GM18502 (cell line): ENCODE data around the gene ARID1B.

Experiments
- ATAC-seq: cut with Tn5 transposase; IDR thresholded peaks from one replicate; pipeline ENCODE4 v1.9.1; 2021; ENCODE audit warnings: mild to moderate bottlenecking; ENCODE audit not compliant: unreplicated experiment, poor library complexity

Gene ARID1B

DNA sequence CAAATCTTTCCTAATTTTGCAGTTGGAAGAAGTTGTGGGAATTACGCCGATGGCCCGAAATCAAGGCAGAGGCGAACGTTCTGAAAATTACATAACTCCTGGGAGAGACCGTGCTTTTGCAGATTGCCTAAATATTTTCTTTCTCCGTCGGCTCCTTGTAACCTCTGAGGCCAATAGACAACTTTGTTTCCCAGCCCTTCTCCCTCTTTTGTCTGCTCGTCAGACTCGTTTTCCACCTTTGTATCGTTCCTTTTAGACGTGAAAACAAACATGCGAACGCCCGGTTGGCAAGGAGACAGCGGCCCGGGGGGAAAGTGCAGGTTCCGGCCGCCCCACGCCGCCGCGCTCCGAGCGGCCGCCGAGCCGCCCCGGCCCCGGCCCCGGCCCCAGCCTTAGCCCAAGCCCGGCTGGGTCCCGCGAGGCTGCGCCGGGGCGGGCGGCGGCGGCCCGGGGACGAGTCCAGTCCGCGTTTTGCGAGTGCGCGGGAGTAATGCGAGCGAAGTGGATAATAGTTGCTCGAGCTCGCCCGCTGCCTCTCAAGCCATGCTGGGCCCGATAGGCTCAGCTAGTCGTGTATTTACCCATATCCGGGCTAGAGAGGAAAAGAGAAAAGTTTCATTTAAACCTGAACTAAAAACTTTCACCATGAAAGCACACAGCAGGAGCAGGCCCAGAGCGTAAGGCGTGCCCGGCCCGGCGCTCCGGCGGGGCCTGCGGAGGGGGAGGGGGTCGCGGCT lies at the start of gene ARID1B:
TSS of gene ARID1B (plus strand) at position 539 of the 737 bp plus-strand sequence. CDS start 303 bp downstream, outside the sequence.
- ATAC-seq, result peak; percentile 45

DNA sequence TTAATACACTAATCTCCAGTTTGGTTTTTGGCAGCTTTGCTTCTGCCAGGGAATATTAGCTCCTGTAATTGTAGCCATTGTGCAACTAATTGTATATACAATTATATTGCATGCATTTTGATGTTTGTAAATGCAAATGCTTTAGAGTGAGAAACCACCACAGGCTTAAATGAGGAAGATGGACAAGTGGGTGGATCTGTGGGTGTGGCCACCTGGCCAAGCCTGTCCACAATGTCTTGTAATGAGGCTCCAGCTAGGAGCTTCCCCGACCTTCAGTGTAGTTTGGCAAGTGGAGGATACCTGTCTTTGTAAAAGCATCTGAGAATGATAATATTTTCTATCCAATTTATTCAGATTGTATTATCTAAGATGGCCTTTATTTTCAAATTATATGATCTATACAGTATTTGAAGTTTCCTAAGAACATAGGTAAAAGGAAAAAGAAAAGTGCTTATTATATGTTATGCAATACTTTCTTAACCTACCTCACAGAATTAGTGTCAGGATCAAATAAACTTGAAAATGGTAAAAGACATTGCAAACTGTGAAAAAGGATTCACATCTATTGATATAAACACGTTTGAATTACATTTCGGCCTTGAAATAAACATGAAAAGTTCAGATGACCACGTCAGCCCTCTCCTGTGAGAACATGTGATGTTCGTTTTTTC lies 49.3 kb upstream of the ARID1B start:
- ATAC-seq, result peak; percentile 52

DNA sequence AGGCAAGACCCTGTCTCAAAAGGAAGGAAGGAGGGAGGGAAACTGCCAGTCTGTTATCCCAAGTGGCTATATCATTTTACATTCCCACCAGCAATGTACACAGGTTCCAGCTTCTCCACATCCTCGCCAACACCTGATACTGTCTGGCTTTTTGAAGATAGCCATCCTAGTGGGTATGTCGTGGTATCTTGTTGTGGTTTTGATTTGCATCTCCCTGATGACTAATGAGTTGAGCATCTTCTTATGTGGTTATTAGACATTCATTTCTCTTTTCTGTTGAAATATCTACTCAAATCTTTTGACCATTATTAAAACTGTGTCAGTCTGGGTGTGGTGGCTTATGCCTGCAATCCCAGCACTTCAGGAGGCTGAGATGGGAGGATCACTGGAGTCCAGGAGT lies 47.9 kb upstream of the ARID1B start:
- peak; percentile 74 for ATAC-seq

DNA sequence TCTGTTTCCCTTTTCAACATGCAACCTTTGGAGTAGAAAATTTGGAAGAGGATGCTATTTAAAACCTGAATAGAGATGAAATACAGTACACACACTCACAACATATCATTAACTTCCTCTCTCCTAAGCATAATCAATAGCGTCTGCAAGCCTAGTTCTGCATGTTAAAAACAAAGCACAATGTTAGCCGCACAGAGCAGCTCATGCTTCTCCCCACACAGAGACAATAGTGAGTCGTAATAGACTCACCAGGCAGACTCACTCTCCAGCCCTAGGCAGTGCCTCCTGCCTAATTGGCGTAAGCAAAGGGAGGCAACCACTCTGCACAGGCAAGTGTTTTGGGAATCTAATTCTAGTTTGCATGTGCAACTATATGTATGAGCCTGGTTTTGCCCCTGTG lies 45.8 kb upstream of the ARID1B start:
- no peak for ATAC-seq

DNA sequence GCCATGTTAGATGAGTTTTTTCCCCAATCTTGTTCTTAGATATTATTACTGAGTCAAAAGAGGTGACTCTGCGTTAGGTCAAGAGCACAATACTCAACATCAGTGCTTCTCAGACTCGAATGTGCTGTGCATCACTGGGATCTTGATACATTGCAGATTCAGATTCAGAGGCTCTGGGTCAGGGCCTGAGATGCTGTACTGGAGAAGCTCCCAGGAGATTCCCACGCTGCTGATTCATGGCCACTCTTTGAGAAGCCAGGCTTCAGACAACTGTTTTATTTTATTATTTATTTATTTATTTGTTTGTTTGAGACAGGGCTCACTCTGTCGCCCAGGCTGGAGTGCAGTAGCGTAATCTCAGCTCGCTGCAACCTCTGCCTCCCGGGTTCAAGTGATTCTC lies 41.4 kb upstream of the ARID1B start:
- ATAC-seq, result no peak

DNA sequence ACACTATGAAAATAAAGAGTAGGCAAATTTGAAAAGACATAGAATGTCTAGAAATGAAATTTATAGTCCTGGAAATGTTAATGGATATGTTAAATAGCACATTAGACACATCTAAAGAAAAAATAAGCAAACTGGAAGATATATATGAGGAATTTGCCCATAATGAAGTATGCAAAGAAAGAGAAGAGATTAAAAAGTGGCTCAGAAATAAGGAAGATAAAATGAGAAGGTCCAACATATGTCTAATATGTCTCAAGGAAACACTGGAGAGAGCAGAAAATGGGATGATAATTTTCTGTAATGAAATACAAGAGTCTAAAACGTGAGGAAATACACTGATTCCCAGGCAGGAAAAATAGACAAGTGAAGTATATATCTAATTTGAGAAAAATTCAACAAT lies 36.6 kb upstream of the ARID1B start:
- no peak for ATAC-seq

DNA sequence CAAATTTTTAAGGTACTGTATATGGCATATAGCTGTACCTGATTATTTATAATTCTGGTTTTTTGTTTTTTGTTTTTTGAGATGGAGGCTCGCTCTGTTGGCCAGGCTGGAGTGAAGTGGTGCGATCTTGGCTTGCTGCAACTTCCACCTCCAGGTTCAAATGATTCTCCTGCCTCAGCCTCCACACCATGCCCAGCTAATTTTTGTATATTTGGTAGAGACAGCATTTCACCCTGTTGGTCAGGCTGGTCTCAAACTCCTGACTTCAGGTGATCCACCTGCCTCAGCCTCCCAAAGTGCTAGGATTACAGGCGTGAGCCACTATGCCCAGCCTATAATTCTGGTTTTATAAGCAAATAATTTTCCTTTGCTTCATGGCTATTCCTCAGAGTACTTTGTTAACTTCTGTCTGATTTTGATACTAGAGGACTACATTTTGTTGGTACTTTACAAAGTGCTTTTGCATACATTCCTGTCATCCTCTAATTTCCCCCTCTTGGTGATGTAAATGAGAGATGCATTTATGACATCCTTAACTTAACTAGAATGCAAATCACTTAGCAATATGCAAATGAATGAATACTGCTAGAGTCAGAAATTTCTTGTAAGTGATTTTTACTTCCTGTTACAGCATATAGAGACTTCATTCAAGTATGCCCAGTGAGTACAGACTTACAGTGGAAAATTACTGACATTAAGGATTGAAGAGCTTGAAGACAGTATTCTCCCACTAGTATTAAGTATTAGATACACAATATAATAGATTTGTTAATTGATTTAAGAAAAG lies 35.7 kb upstream of the ARID1B start:
- ATAC-seq, result peak; percentile 53

DNA sequence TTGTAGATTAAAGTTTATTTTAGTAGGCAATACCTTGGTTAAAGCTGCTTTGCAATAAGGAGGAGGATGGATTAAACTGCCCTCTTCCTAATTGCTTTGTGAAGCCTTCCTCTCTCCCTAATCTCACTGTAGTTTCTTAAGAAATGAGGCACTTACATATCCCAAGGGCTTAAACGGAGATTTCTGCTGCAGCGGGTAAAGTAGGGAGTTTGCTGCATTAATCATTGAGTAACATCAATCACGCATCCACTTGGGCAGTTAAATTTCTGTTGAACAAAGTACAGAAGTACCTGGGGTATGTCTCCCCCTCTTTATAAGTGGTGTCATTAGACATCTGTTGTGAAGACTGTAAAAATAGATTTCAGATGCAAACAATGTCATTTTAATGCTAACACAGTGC lies 29.5 kb upstream of the ARID1B start:
- no peak for ATAC-seq

DNA sequence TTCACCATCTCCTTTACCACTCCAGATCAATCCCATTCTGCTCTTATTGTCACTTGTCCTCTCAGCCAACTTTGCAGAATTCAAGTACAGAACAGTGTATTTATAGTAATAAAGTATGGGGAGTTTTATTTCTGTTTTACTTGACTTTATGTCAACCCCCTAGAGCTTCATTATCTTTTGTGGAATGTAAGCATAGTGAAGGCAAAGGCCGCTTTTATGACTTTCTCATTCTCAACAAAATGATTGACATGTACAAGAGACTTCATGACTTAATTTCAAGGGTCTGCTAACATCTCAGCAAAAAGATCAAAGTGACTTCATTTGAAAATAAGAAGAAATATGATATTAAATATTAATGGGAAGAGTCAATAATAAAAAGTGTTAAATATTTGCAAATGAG lies 28.7 kb upstream of the ARID1B start:
- ATAC-seq, result no peak

DNA sequence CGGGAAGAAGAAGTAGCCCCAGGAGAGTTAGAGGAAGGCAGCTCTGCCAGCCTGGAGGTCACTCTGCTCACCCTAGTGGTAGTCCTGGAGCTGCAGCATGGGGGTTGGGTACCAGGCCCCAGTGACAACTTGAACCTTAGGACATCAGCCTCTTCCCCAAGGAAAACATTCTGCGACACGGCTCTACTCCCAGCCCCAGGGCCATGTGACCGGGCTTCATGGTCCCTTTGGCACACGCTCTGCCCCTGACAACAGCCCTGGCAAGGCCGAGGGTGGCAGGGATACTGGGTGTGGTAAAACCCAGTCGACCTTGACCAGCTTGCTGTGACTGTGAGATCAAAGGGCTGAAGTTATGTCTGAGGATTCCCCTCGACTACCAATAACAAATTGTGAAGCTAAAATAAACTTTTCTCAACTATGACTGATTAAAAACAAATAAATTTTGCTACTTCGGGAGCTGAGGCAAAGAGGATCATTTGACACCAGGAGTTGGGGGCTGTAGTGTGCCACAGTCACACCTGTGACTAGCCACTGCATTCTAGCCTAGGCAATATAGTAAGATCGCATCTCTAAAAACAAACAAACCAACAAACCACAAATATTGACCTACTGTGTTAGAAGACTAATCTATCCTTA lies 24.4 kb upstream of the ARID1B start:
- peak; percentile 78 for ATAC-seq

DNA sequence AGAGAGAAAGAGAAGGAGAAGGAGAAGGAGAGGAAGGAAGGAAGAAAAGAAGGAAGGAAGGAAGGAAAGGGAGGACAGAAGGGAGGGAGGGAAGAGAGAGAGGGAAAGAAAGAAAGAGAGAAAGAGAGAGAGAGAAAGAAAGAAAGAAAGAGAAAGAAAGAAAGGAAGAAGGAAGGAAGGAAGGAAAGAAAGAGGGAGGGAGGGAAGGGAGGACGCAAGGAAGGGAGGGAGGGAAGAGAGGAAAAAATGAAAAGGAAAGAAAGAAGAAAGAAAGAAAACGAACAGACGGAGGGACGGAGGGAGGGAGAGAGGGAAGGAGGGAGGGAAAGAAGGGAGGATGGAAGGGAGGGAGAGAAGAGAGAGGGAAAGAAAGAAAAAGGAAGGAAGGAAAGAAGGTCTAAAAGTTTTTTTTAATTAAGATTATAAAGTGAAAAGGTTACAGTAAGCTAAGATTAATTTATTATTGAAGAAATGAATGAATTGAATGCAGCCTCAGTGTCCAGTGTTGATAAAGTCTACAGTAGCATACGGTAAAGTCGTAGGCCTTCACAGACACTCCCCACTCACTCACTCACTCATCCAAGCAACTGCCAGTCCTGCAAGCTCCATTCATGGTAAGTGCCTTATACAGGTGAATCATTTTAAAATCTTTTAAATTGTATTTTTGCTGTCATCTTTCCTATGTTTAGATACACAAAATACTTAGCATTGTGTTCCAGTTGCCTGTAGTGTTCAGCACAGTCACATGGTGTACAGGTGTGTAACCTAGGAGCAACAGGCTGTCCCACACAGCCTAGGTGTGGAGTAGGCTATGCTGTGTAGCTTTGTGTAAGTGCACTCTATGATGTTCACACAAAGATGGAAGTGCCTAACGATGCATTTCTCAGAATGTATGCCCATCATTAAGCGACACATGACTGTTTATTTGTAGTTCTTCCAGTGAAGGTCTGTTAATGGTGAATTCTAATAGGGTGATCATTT lies 20.3 kb upstream of the ARID1B start:
- ATAC-seq, result no peak

DNA sequence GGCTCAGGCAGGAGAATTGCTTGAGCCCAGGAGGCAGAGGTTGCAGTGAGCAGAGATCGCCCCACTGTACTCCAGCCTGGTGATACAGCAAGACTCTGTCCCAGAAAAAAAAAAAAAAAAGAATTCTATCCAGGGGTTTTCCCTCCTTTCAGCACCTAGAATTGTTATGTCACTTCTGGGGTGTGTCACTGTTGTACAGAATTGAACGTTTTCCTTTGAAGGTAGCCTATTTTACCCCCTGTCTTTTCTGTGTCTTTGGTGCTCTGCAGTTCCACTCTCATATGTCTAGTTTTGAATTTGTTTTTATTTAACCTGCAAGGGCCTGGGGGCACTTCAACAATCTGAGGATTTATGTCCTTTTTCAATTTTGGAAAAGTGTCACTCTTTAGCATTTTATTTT lies 19.3 kb upstream of the ARID1B start:
- no peak for ATAC-seq

DNA sequence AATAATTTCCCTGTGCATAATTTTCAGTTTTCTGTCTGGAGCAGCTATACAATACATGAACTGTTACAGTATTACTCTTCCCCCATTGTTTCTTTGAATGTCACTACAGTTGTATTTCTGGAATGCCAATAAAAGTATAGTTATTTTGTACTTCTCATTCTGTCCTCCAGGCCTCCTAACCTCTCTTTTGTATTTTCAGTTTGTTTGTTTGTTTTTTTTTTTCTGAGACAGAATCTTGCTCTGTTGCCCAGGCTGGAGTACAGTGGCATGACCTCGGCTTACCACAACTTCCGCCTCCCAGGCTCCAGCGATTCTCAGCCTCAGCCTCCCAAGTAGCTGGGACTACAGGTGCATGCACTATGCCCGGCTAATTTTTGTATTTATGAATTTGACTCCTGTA lies 16.8 kb upstream of the ARID1B start:
- ATAC-seq, result no peak

DNA sequence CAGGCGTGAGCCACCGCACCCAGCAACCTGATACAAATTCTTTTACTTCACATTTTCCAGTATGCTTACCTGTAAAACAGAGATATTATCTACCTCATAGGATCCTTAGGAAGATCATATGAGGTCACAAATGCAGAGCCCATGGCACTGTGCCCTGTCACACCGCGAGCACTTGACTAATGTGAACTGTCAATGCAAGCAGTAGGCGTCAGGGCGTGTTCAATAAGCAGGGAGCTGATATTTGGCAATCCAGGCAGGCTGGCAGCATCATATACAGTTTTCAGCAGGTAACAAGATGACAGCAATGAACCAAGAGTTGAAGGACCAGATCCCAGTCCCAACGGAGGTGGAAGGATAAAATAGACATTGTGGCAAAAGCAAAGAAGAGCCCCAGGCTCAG lies 14.6 kb upstream of the ARID1B start:
- no peak for ATAC-seq

DNA sequence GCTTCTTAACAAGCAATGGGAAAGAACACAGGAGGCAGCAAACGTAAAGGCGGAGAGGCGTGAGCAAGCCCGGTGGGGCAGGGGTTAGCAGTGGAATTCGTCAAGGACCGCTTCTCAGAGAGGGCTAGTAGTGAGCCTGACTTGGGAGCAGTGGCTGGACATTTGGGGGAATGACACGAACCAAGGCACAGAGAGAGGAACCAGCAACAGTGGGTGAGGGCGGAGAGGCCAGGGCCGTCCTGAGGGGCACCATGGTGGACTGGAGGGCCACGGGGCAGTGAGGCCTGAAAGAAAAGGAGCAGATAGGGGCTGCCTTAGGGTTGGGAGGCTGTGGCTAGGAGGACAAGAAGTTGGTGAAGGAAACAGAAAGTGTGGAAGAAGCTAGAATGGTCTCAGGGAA lies 12.1 kb upstream of the ARID1B start:
- no peak for ATAC-seq

DNA sequence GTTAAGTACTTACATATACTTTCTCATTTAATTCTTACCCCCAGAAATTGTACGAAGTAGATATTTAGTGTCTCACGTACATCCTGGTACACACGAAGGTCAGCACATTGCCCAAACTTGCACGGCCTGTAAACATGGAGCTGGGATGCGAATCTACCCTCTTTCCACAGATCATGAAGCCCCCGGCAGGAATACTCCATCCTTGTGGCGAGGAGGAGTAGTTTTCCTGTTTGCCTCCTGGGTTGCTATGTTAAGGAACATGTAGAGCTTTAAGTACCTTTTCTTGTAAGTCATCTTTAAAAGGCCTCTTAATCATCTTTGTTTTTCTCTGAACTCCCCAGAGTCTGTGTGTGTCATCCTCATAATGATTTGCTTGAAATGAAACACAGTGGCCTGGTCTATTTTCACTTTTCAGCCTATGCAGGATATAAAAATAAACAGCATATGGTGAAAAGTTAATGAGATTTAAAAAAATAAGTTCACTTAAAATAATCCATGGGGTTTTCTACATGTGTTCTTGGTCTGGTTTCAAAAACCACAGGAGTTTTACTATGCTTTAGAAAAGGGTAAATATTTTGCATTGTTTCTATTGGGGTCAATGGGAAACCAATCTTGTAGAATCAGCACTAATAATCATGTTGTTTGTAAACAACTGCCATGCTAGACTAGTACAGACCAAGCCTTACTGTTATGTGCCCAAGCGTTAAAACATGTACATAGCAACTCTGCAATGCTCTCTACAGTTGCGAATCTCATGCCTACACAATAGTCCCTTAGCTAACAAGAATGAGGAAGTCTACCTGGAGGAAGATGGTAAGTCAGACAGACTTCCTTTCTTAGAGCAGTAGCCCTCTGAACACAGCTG lies 9.3 kb upstream of the ARID1B start:
- ATAC-seq, result peak; percentile 93

DNA sequence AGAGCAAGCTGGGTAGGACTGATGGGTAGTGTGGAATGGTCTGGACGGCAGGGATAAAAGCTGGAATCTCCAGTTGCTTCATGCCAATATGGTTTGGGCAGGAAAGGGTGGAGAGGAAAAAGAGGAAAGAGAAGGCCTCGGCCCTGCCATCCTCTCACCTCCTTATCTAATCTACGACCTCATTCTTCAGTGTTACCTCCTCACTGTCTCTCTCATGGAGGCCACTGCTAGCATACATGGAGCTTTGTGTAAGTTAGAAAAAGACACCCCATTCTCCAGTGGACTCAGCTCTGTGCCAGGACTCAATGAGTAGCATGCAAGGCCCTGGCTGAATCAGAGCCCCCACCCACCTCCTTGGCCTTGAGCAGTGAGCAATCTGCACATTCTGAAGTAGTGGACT lies 6.1 kb upstream of the ARID1B start:
- no peak for ATAC-seq

DNA sequence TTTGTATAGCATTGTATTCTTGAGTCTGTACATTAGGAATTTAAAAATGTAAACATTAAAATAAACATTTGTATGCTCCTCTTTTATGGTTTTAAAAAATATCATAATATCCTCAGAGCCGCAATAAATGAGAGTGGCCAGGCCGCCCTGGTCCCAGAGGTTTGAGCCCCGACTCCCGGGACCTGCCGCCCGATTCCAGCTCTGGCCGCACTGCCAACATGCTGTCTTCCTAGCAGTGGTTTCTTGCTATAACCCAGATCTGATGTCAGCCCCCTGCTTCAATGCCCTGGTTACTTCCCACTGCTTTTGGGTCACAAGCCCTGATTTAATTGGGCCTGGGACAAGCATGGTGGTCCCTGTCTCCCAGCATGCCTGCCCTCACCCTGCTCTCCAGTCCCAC lies 5.4 kb upstream of the ARID1B start:
- no peak for ATAC-seq

DNA sequence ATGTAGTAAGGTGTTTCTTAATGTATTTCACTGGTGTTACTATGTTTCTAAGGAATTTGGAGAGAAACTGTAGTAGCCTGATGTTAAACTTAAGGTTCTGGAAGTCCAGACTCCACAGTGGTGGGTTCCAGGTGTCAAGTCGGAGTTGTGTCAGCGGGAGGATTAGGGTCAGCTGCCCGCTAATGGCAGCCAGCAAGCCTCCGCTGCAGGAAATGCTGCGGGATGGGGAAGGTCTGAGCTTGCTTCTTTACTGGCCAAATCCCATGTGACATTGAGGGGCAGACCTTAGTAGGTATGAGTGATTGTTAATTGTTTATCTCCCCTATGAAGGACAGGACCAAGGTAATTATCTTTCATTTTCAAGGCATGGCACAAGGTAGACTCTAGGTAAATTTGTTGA lies 3.7 kb upstream of the ARID1B start:
- ATAC-seq, result no peak
